Measurements from ENCODE around the gene TMEM266. TPM values are rescaled to one million over a fixed set of nuclear protein-coding genes. Genes with fewer than 3 reads are reported as not detected.

Gene TMEM266
- total RNA-seq, 1 donor from 2014 or later = 0.16 TPM

GRCh38 chr15:76078285-76078877 lies 18.6 kb downstream of the TMEM266 start:
- intact Hi-C loops (cut with micrococcal nuclease) = no loop called here
- Mint-ChIP-seq H3K9me3 (no peaks in the 10 kb centered on the region), H3K27me3 (peaks cover 5% of the 10 kb centered on the region), H3K4me3 (no peak overlapping the region), H3K4me1 (no peaks in the 10 kb centered on the region), H3K27ac (no peak overlapping the region), H3K36me3 (ENCODE audit: low read depth) (no peaks in the 10 kb centered on the region)
- DNase-seq (no peak), ATAC-seq (ENCODE audit: low read depth) (no peak)
- POLR2A ChIA-PET = no interaction called here
- CTCF ChIA-PET = interaction anchor here (0.6 kb wide), 1 partner anchor 312 kb away, joined by 4 read pairs; no protein-coding TSS in a partner anchor
- TF ChIP-seq CTCF (IDR thresholded peaks at IDR 0.05) = no peak

- DNase-seq (no peak), ATAC-seq (ENCODE audit: low read depth) (no peak)
- intact Hi-C loops (cut with micrococcal nuclease) = no loop called here
- Mint-ChIP-seq H3K9me3 (no peaks in the 10 kb centered on the region), H3K36me3 (ENCODE audit: low read depth) (no peaks in the 10 kb centered on the region), H3K4me3 (no peak overlapping the region), H3K4me1 (no peaks in the 10 kb centered on the region), H3K27ac (no peak overlapping the region), H3K27me3 (peaks cover 17% of the 10 kb centered on the region)
- TF ChIP-seq CTCF (IDR thresholded peaks at IDR 0.05) = no peak
- POLR2A ChIA-PET = no interaction called here
- CTCF ChIA-PET = no interaction called here
Observed at GRCh38 chr15:76084256-76084655, 24.5 kb downstream of the TMEM266 start.

GRCh38 chr15:76098685-76099084 lies 38.9 kb downstream of the TMEM266 start:
- Mint-ChIP-seq H3K27me3 (peaks cover 46% of the 10 kb centered on the region), H3K9me3 (peaks cover 3% of the 10 kb centered on the region), H3K4me3 (no peak overlapping the region), H3K27ac (no peak overlapping the region), H3K36me3 (ENCODE audit: low read depth) (no peaks in the 10 kb centered on the region), H3K4me1 (no peaks in the 10 kb centered on the region)
- POLR2A ChIA-PET = no interaction called here
- TF ChIP-seq CTCF (IDR thresholded peaks at IDR 0.05) = no peak
- DNase-seq = no peak
- ATAC-seq (ENCODE audit: low read depth) = no peak
- CTCF ChIA-PET = interaction anchor here (0.7 kb wide), 1 partner anchor 41 kb away, joined by 3 read pairs; no protein-coding TSS in a partner anchor
- intact Hi-C loops (cut with micrococcal nuclease) = no loop called here

- H3K9me3 Mint-ChIP-seq = no peaks in the 10 kb centered on the region
- H3K27me3 Mint-ChIP-seq = peaks cover 45% of the 10 kb centered on the region
- H3K4me3 Mint-ChIP-seq = no peak overlapping the region
- CTCF ChIA-PET = no interaction called here
- DNase-seq = no peak
- intact Hi-C loops (cut with micrococcal nuclease) = no loop called here
- H3K27ac Mint-ChIP-seq = no peak overlapping the region
- ATAC-seq (ENCODE audit: low read depth) = no peak
- no peaks in the 10 kb centered on the region for H3K36me3 Mint-ChIP-seq (ENCODE audit: low read depth)
- H3K4me1 Mint-ChIP-seq = no peaks in the 10 kb centered on the region
- POLR2A ChIA-PET = no interaction called here
- TF ChIP-seq CTCF (IDR thresholded peaks at IDR 0.05) = no peak
Observed at GRCh38 chr15:76099388-76099787, 39.6 kb downstream of the TMEM266 start.

GRCh38 chr15:76100361-76100760 lies 40.6 kb downstream of the TMEM266 start:
- ATAC-seq (ENCODE audit: low read depth) = no peak
- Mint-ChIP-seq H3K27me3 (peaks cover 44% of the 10 kb centered on the region), H3K4me3 (no peak overlapping the region), H3K27ac (no peak overlapping the region), H3K4me1 (no peaks in the 10 kb centered on the region), H3K36me3 (ENCODE audit: low read depth) (no peaks in the 10 kb centered on the region), H3K9me3 (no peaks in the 10 kb centered on the region)
- intact Hi-C loops (cut with micrococcal nuclease) = no loop called here
- ChIA-PET POLR2A (no interaction called here), CTCF (no interaction called here)
- TF ChIP-seq CTCF (IDR thresholded peaks at IDR 0.05) = no peak
- DNase-seq = no peak

Data from activated B cell treated with CpG ODN at 0.5 μM for 24 hours (primary cell).